Fibroblast of the aortic adventitia (primary cell): ENCODE data around the gene MRTFB. TPM values are rescaled to one million over a fixed set of nuclear protein-coding genes. Genes with fewer than 3 reads are reported as not detected.

Source experiments
- DNase-seq: peaks from one replicate; pipeline ENCODE4 v3.0.0-alpha.2; 2010; ENCODE audit warnings: low read depth
- H3K4me3 ChIP-seq: 2 replicates; pipeline ENCODE4 v1.5.1; 2011; ENCODE audit warnings: low read depth, mild to moderate bottlenecking, control low read depth, low read length, moderate library complexity
- total RNA-seq: library from RNA; depleted of rRNA; stranded (reverse); fragments of >200 nt; gene quantifications from 2 replicates; pipeline ENCODE4 v1.2.3, GENCODE V29; 2012; ENCODE audit warnings: low replicate concordance
- TF ChIP-seq, protein P1 (sequence below): IDR thresholded peaks from 2 replicates; pipeline ENCODE4 v1.5.1; 2011; ENCODE audit warnings: mild to moderate bottlenecking, low read length, control low read depth, inconsistent platforms; ENCODE audit not compliant: insufficient read depth

MRTFB gene
- total RNA-seq, 1 donor, result 13.2 TPM

DNA sequence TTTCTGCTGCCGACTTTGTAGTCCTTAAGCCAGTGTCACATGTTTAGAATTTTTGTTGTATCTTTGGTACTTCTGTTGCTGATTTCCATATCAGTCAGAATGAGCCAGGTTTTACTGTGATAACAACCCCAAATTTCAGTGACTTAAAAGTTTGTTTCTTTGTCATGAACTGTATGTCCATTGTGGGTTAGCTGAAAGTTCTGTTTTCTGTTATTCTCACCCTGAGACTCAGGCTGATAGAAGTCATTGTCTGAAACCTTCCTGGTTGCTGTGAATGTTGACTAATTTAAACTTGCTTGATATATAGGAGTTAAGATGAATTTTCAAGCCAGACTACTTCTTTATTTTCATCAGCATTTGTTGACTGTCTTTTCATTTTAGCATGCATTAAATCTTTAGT, 68.8 kb downstream of the MRTFB start:
- DNase-seq, result no peak
- TF ChIP-seq, protein P1, sequence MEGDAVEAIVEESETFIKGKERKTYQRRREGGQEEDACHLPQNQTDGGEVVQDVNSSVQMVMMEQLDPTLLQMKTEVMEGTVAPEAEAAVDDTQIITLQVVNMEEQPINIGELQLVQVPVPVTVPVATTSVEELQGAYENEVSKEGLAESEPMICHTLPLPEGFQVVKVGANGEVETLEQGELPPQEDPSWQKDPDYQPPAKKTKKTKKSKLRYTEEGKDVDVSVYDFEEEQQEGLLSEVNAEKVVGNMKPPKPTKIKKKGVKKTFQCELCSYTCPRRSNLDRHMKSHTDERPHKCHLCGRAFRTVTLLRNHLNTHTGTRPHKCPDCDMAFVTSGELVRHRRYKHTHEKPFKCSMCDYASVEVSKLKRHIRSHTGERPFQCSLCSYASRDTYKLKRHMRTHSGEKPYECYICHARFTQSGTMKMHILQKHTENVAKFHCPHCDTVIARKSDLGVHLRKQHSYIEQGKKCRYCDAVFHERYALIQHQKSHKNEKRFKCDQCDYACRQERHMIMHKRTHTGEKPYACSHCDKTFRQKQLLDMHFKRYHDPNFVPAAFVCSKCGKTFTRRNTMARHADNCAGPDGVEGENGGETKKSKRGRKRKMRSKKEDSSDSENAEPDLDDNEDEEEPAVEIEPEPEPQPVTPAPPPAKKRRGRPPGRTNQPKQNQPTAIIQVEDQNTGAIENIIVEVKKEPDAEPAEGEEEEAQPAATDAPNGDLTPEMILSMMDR, result no peak
- no peak overlapping the region for H3K4me3 ChIP-seq

GRCh38 chr16:14140923-14141322, 69.8 kb downstream of the MRTFB start:
- H3K4me3 ChIP-seq, result no peak overlapping the region
- TF ChIP-seq, protein P1, result no peak
- no peak for DNase-seq

- DNase-seq, result no peak
- no peak overlapping the region for H3K4me3 ChIP-seq
- TF ChIP-seq, protein P1, result no peak
Observed at GRCh38 chr16:14146445-14146844, 75.3 kb downstream of the MRTFB start.

DNA sequence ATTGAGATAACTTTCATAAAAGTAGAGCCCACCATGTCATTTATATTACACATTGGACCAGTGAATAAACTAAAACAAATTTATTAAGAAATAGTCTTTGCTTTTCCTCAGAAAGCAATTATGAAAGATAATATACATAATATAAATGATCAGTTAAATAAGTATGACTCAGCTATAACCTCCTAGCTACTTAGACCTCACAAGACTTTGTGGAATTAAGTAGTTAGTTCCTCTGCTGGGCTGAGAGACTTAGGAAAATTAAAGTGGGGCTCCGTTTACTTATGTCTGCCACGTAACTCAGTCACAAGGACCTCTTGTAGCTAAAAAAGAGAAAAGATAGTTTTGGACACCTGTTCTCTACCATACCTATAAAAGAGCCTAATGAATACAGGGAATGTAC, 76.9 kb downstream of the MRTFB start:
- DNase-seq, result no peak
- TF ChIP-seq, protein P1, result no peak
- no peak overlapping the region for H3K4me3 ChIP-seq

DNA sequence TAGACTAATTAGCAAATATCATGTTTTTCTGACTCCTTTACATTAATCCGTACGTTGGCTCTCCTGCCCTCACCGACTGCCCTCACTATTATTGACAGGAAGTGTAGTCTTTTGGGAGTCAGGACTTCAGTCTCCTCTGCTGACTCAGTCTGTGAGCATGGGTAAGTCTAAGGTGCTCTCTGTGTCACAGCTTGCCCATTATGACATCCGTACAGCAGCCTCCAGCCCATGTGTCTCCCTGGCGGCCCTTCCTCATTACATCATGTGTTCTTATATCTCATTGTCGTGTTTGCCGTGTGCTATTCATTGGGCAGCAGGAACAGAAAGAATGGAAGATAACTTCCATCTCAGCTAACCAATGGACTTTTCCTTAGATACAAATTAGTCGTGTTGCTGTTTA, 77.5 kb downstream of the MRTFB start:
- TF ChIP-seq, protein P1, result no peak
- DNase-seq, result no peak
- H3K4me3 ChIP-seq, result no peak overlapping the region

GRCh38 chr16:14150796-14151195, 79.7 kb downstream of the MRTFB start:
- no peak overlapping the region for H3K4me3 ChIP-seq
- TF ChIP-seq, protein P1, result no peak
- no peak for DNase-seq

DNA sequence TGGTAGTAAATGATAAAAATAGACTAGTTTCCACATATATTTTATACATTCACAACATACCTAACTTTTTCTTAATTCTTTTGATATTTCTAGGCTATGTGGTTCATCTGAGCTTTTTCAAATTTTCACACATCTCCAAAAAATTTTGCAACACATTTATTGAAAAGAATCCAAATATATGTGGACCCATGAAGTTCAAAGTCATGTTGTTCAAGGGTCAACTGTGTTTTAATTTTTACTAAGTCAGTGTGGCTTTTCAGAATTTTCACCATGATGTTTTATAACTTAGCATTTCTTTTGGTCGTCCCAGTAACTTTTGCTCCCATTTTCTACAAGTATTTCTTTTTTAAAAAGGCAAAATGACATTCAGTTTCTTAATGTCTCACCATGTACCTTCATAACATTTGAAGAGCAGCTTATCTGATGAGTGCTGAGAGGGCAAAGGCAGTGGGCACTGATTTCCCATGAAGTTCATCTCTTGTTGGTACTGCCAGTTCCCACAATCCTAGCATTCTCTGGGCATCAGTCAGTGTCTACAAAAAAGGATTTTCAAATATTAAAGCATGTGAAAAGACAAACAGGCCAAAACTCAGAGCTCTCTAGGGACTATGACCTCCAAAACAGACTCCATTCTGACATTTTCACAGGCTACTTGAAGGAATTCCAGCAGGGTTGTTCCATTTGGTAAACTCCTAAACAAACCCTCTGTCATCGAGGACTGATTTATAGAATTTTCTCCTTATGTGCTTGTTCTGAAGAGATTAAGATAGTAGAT, 80.3 kb downstream of the MRTFB start:
- DNase-seq, result peak; percentile 32
- TF ChIP-seq, protein P1, result no peak
- H3K4me3 ChIP-seq, result no peak overlapping the region
